AG20443 (cell line): ENCODE measurements around the gene PTPRZ1.

Experiments
- DNase-seq: peaks from one replicate; pipeline ENCODE4 v3.0.0; 2012; ENCODE audit warnings: low spot score, mixed read lengths

The PTPRZ1 gene

GRCh38 chr7:121872831-121873288, at the start of gene PTPRZ1:
PTPRZ1 (plus strand) TSS chr7:121873161; CDS start chr7:121873500, 339 bp downstream.
- peak; percentile 61 for DNase-seq

GRCh38 chr7:121824276-121824675, 48.7 kb upstream of the PTPRZ1 start:
- no peak for DNase-seq

DNA sequence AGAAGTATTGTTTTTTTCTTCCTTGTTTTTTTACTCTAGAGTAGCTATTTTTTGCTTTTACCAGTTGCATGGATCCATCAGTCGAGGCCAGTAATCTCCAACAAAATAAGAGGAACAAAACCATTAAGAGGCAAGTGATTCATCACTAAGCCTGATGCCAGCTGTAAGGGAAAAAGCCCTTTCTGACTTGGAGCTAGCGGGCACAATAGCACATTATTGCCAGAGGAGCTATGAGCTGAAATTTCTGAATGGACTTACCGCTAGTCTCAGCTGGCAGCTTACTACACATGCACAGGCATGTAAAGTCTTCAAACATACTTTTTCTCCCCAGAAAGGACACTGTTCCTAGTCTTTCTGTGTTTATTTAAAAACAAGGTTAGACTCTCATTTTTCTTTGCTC, 41.6 kb upstream of the PTPRZ1 start:
- DNase-seq, result no peak

GRCh38 chr7:121831801-121832200, 41.2 kb upstream of the PTPRZ1 start:
- DNase-seq, result no peak

DNA sequence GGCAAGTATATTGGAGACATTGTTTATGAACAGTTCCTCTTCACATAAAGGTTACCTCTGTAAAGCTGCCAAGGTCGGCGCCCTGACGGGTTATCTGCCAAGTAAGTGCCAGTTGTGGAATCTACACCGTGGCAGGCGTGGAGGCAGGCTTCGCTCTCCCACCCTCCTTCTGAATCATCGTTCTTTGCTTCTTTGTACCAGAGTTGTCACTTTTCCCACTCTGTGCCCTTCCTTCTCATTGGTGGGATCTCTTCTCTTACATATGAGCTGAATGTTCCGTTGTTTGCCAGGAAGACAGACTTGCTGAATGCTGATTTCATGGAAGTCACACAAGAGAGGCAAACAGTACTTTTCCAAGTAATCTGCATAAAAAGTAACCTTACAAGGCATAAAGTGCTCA, 40.6 kb upstream of the PTPRZ1 start:
- no peak for DNase-seq

GRCh38 chr7:121833991-121834390, 39.0 kb upstream of the PTPRZ1 start:
- DNase-seq, result no peak

DNA sequence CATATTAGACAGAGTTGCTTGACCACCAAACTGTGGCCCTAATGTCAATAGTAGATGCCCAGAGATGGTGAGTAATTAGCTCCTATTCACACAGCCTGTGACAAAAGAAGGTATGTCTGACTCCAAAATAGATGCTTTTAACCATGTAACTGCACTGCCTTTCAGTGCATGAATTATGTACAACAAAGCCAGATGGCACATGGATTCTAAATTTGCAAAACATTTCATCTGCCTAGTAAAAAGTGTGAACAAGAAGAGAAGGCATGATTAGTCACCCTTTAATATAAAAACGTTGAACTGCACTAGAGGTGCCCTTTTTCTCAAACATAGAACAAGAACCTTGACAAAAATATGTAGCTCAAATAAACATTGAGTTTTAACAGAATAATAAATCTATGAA, 35.5 kb upstream of the PTPRZ1 start:
- DNase-seq, result no peak

- no peak for DNase-seq
Measured at GRCh38 chr7:121847041-121847440, 25.9 kb upstream of the PTPRZ1 start.

DNA sequence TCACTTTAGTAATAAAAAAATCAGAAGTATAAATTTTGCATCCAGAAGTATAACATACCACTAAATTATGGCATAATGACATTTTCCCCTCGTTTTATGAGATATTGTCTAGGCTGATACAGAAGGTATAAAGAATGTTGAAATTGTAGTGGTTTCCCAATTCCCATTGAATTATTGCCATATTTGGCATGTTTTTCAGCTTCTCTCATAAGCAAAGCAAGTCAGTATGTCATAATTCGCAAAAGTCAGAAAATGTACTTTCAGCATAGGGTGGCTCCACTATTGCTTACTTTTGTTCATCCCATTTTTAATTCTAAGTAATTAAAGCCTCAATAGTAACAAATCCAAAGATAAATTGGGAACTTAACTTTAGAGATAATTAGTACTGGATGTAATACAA, 19.7 kb upstream of the PTPRZ1 start:
- no peak for DNase-seq

GRCh38 chr7:121860953-121861352, 12.0 kb upstream of the PTPRZ1 start:
- DNase-seq, result no peak

DNA sequence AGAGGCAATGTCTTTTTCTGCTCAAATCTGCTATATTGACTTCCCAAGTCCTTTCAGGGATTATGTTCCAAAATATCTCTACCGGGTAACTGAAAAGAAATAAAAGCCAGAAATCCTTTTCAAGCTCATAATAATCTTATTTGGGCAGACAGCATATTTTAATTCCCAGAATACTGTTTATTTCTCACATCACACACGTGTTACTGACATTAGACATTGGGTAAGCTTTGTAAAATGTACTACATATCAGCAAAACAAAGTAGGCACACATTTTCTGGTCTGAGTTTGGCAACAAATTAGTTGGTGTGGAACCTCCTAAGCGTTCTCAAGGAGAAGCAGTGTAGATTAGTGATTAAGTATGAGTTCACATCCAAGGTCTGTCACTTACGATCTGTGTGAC, 10.4 kb upstream of the PTPRZ1 start:
- no peak for DNase-seq

- DNase-seq, result no peak
Measured at GRCh38 chr7:121871188-121871587, 1.8 kb upstream of the PTPRZ1 start.

- DNase-seq, result peak; percentile 25
Measured at GRCh38 chr7:121873289-121874194, 581 bp downstream of the PTPRZ1 start.

GRCh38 chr7:121874298-121874697, 1.3 kb downstream of the PTPRZ1 start:
- no peak for DNase-seq

GRCh38 chr7:121875203-121875602, 2.2 kb downstream of the PTPRZ1 start:
- no peak for DNase-seq

DNA sequence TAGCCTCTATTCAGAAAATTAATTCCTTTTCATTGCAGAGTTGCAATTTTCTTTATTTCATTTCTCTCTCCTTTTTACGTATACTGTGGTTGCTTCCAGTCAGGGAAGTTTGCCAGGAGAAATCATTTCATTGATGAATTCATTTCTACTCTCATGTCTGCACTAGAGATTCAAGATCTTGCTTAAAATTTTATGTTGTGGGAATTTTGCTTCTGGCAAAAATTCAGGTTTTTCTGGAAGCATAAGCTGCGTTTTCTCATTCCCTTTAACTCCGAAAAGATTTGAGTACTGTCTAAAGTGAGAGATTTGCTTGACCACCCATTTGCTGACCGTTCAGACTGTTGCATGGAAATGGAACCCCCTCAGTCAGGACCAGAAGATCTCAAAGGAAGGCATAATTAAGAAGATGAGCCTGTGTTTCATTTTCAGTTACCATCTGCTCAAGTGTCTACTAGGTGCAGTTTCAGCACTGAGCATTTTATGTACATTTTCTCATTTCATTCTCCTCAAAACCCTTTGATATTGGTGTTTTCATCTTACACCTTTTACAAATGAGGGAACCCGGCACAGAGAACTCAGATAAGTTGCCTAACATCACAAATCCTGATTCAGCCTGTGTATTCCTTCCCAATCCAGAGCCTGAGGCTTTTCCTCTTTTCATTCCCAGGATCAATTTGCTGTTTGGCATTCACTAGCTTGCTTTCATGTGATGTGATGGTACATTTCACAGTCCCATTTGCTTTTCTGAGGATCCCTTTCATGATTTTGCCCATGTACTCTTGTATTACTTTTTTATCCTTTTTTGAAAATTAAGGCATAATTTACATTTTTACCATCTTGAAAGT, 3.9 kb downstream of the PTPRZ1 start:
- DNase-seq, result no peak

DNA sequence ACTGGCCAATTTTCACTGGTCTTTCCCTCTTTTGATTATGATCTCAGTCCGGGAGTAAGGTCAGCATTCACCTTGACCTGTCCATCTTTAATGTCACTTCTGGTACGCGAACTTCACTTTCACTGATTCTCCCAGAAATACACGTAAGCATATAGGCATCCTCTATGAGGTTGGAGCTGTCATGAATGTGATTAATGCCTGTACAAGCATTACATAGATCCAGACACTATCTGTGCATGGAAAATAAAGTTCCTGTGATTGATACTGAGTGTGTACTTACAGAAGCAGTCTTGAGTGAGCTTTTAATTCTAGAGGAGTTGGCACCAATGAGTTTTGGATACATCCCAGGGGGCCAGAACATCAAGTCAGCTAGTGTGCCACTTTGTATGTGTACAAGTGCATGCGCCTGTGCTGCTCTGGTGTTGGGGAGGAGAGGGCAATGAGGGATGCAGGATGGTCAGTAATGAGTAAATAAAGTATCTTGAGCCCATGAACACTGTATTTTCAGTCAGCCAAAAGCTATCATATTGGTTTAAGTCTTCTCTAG, 6.0 kb downstream of the PTPRZ1 start:
- DNase-seq, result no peak

DNA sequence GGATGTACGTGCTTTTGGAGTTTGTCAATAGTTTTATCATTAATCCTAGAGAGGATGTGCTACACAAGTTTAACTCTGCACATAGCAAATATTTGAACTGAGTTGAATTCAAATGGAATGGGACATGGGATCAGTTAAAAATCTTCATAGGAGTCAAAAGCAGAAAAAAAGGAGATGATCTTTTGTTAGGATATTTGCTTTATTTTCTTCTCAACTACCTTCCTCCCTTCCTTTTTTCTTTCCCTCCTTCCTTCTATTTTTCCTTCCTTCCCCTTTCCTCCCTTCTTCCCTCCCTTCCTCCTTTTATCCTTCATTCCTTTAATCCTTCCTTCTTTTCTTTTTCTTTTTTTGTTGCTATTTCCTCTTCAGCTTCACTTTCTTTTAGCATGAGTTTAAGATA, 6.6 kb downstream of the PTPRZ1 start:
- DNase-seq, result no peak

DNA sequence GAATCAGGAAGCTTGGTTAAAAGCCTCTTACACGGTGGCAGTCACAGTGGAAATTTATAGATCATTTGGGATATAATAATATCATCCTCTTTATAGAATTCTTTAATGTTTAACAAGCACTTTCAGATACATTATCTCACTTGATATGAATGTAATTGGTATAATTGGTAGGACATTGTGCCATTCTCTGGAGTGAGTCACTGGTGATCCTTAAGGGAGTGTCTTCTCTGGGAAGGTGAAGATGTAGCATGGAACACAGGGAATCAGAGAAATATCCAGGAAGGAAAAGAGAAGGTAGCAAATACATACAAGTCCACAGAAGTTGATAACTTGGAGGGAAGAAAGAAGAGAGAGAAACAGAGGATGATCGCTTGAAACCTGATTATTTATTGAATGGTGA, 9.8 kb downstream of the PTPRZ1 start:
- DNase-seq, result no peak

DNA sequence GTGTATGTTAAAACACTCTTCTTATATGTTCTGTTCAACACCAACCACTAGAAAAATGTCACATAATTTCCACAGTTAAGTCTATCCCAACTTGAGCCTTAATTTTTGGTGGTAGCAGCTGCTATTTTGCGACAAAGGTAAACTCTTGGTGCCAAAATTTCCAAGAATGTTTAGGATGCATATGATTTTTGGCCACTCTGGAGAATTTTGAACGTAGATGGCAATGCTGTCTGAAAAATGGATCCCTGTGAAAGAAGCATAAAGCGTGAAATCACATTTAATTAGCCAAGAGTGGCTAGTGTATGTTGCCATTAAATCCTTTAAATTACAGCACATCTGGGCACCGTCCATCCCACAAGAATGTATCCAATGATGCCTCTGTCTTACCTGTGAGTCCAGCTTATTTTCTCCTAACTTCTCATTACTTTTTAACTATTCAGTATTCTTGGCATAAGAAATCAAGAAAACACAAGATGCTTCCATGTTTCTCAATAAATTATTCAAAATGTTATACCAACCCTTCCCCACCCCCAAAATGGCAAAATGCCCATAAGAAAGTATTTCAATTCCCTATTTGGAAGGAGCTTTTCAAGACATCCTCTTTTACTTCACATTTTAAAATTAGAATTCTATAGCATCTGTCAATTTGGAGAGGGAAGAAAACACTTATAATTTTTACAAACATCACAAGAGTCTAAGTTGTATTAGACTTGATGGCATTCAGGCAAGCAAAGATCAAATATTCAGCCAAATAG, 12.4 kb downstream of the PTPRZ1 start:
- no peak for DNase-seq

GRCh38 chr7:121887634-121888033, 14.7 kb downstream of the PTPRZ1 start:
- no peak for DNase-seq

DNA sequence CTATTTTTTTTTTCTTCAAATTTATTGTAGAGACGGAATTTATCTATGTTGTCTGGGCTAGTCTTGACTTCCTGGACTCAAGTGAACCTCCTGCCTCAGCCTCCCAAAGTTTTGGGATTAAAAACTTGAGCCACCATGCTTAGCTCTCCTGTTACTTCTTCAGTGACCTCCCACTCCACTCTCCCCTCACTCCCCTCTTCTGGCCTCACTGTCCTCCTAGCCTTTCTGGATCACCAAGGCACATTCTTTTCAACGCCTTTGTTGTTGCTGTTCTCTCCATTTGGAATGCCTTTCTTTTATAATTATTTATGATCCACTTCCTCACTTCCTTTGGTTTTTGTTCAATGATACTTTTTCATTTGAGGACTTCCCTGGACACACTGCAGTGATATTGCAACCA, 17.9 kb downstream of the PTPRZ1 start:
- no peak for DNase-seq
